ENCODE data around the gene VPS37B. TPM values are rescaled to one million over a fixed set of nuclear protein-coding genes. Genes with fewer than 3 reads are reported as not detected.

The VPS37B gene
- total and polyA plus RNA-seq, 2 donors (not counting 1 experiment from before 2014, with no cell fraction given), result 10.7 to 25.6 TPM

GRCh38 chr12:122865268-122866231 lies 30.4 kb downstream of the VPS37B start:
- no peak overlapping the region for H3K27ac ChIP-seq (ENCODE audit: insufficient read depth, low read length)
- no peak for DNase-seq (ENCODE audit: low read depth in 2 of 2)

GRCh38 chr12:122864894-122865253 lies 31.1 kb downstream of the VPS37B start:
- Histone ChIP-seq H3K36me3 (ENCODE audit: control insufficient read depth, insufficient read depth, low read length) (peaks cover 28% of the 10 kb centered on the region), H3K4me1 (ENCODE audit: control insufficient read depth, extremely low read depth, insufficient read depth, low read length) (no peaks in the 10 kb centered on the region), H4K20me1 (ENCODE audit: control insufficient read depth, extremely low read depth, insufficient read depth, low read length) (no peaks in the 10 kb centered on the region), H3K9ac (ENCODE audit: insufficient read depth, low read length) (no peak overlapping the region), H3K9me3 (ENCODE audit: control insufficient read depth, insufficient read depth, low read depth, low read length) (no peaks in the 10 kb centered on the region), H3K4me3 (replicated peaks in 1 of 4; ENCODE audit: control extremely low read depth in 1 of 4, insufficient read depth in 1 of 4, low read depth in 3 of 4, low read length in 4 of 4) (no peak overlapping the region), H3K79me2 (ENCODE audit: control insufficient read depth, insufficient read depth, low read length) (peaks cover 2% of the 10 kb centered on the region), H3K4me2 (ENCODE audit: extremely low read depth, insufficient read depth, low read length) (no peak overlapping the region), H3K27ac (ENCODE audit: insufficient read depth, low read length) (no peak overlapping the region), H3K27me3 (ENCODE audit: control insufficient read depth, insufficient read depth, low read length) (no peaks in the 10 kb centered on the region), H2AFZ (ENCODE audit: low read length) (no peak overlapping the region)
- DNase-seq (ENCODE audit: low read depth in 2 of 2), result no peak
- TF ChIP-seq CTCF (conservative IDR thresholded peaks at IDR 0.05 in 1 of 2, IDR thresholded peaks at IDR 0.05 in 1 of 2; ENCODE audit: low read depth in 1 of 2, low read length in 2 of 2), result no peak
- TF ChIP-seq EZH2 (IDR thresholded peaks at IDR 0.05; ENCODE audit: low read length, missing control alignments), result no peak

More at GRCh38 chr12:122865268-122866231, 30.4 kb downstream of the VPS37B start:
- H3K9ac ChIP-seq (ENCODE audit: insufficient read depth, low read length), result no peak overlapping the region
- H3K4me3 ChIP-seq (replicated peaks in 1 of 4; ENCODE audit: control extremely low read depth in 1 of 4, insufficient read depth in 1 of 4, low read depth in 3 of 4, low read length in 4 of 4), result no peak overlapping the region
- H3K36me3 ChIP-seq (ENCODE audit: control insufficient read depth, insufficient read depth, low read length), result peaks cover 31% of the 10 kb centered on the region
- no peaks in the 10 kb centered on the region for H3K27me3 ChIP-seq (ENCODE audit: control insufficient read depth, insufficient read depth, low read length)
- H3K4me1 ChIP-seq (ENCODE audit: control insufficient read depth, extremely low read depth, insufficient read depth, low read length), result no peaks in the 10 kb centered on the region
- no peak overlapping the region for H2AFZ ChIP-seq (ENCODE audit: low read length)
- H3K9me3 ChIP-seq (ENCODE audit: control insufficient read depth, insufficient read depth, low read depth, low read length), result no peaks in the 10 kb centered on the region
- no peaks in the 10 kb centered on the region for H4K20me1 ChIP-seq (ENCODE audit: control insufficient read depth, extremely low read depth, insufficient read depth, low read length)
- no peak overlapping the region for H3K4me2 ChIP-seq (ENCODE audit: extremely low read depth, insufficient read depth, low read length)
- H3K79me2 ChIP-seq (ENCODE audit: control insufficient read depth, insufficient read depth, low read length), result peaks cover 7% of the 10 kb centered on the region
- TF ChIP-seq EZH2 (IDR thresholded peaks at IDR 0.05; ENCODE audit: low read length, missing control alignments) (no peak), CTCF (conservative IDR thresholded peaks at IDR 0.05 in 1 of 2, IDR thresholded peaks at IDR 0.05 in 1 of 2; ENCODE audit: low read depth in 1 of 2, low read length in 2 of 2) (peak; percentile 15 to 37)

- H3K4me1 ChIP-seq (ENCODE audit: control insufficient read depth, extremely low read depth, insufficient read depth, low read length), result no peaks in the 10 kb centered on the region
- H4K20me1 ChIP-seq (ENCODE audit: control insufficient read depth, extremely low read depth, insufficient read depth, low read length), result no peaks in the 10 kb centered on the region
- H3K36me3 ChIP-seq (ENCODE audit: control insufficient read depth, insufficient read depth, low read length), result peaks cover 23% of the 10 kb centered on the region
- no peaks in the 10 kb centered on the region for H3K79me2 ChIP-seq (ENCODE audit: control insufficient read depth, insufficient read depth, low read length)
- TF ChIP-seq EZH2 (IDR thresholded peaks at IDR 0.05; ENCODE audit: low read length, missing control alignments) (no peak), CTCF (conservative IDR thresholded peaks at IDR 0.05 in 1 of 2, IDR thresholded peaks at IDR 0.05 in 1 of 2; ENCODE audit: low read depth in 1 of 2, low read length in 2 of 2) (no peak)
- no peak for DNase-seq (ENCODE audit: low read depth in 2 of 2)
- H3K27ac ChIP-seq (ENCODE audit: insufficient read depth, low read length), result no peak overlapping the region
- no peak overlapping the region for H2AFZ ChIP-seq (ENCODE audit: low read length)
- H3K4me3 ChIP-seq (replicated peaks in 1 of 4; ENCODE audit: control extremely low read depth in 1 of 4, insufficient read depth in 1 of 4, low read depth in 3 of 4, low read length in 4 of 4), result no peak overlapping the region
- no peak overlapping the region for H3K9ac ChIP-seq (ENCODE audit: insufficient read depth, low read length)
- H3K9me3 ChIP-seq (ENCODE audit: control insufficient read depth, insufficient read depth, low read depth, low read length), result no peaks in the 10 kb centered on the region
- no peak overlapping the region for H3K4me2 ChIP-seq (ENCODE audit: extremely low read depth, insufficient read depth, low read length)
- H3K27me3 ChIP-seq (ENCODE audit: control insufficient read depth, insufficient read depth, low read length), result no peaks in the 10 kb centered on the region
Observed at GRCh38 chr12:122862872-122863701, 32.8 kb downstream of the VPS37B start.
